HuH-7 (cell line): Measurements from ENCODE around the gene CHN1.
A peak's percentile ranks its signal among the peaks of the same experiment; 100 is the strongest.

ENCODE experiments used
- DNase-seq: peaks from one replicate; pipeline ENCODE4 v3.0.0; 2011; ENCODE audit warnings: low spot score

Gene CHN1

GRCh38 chr2:175009917-175010621, 4.9 kb upstream of the CHN1 start:
- DNase-seq, result no peak

- DNase-seq, result no peak
These were observed 3.8 kb upstream of the CHN1 start for GRCh38 chr2:175008801-175009495.

GRCh38 chr2:175008009-175008408, 2.8 kb upstream of the CHN1 start:
- DNase-seq, result no peak

GRCh38 chr2:175007510-175007909, 2.3 kb upstream of the CHN1 start:
- no peak for DNase-seq

- no peak for DNase-seq
These were observed 1.1 kb upstream of the CHN1 start for GRCh38 chr2:175006281-175006680.

GRCh38 chr2:175005733-175006264, 618 bp upstream of the CHN1 start:
- DNase-seq, result no peak

- peak; percentile 52 for DNase-seq
These were observed 526 bp downstream of the CHN1 start for GRCh38 chr2:175004730-175004979.

GRCh38 chr2:175003875-175004729, 1.1 kb downstream of the CHN1 start:
- peak; percentile 42 for DNase-seq

GRCh38 chr2:175002547-175003274, 2.5 kb downstream of the CHN1 start:
- no peak for DNase-seq

- no peak for DNase-seq
These were observed 3.6 kb downstream of the CHN1 start for GRCh38 chr2:175001566-175001965.

- DNase-seq, result no peak
These were observed 8.1 kb downstream of the CHN1 start for GRCh38 chr2:174997110-174997509.

GRCh38 chr2:174996622-174997021, 8.6 kb downstream of the CHN1 start:
- DNase-seq, result no peak

- no peak for DNase-seq
These were observed 10.8 kb downstream of the CHN1 start for GRCh38 chr2:174994381-174994780.

GRCh38 chr2:174992886-174993285, 12.3 kb downstream of the CHN1 start:
- DNase-seq, result no peak

GRCh38 chr2:174985614-174986013, 19.6 kb downstream of the CHN1 start:
- DNase-seq, result no peak

GRCh38 chr2:174984561-174984960, 20.6 kb downstream of the CHN1 start:
- DNase-seq, result no peak

GRCh38 chr2:174981331-174981730, 23.9 kb downstream of the CHN1 start:
- DNase-seq, result no peak

- no peak for DNase-seq
These were observed 25.2 kb downstream of the CHN1 start for GRCh38 chr2:174979996-174980395.

GRCh38 chr2:174977364-174977763, 27.8 kb downstream of the CHN1 start:
- DNase-seq, result no peak

GRCh38 chr2:174974131-174974530, 31.1 kb downstream of the CHN1 start:
- no peak for DNase-seq

GRCh38 chr2:174972924-174973323, 32.3 kb downstream of the CHN1 start:
- DNase-seq, result no peak
